ENCODE results near the gene PKHD1.
"Not testable (repeated sequence)": the region's sequence is repeated elsewhere in the genome, so short reads cannot be mapped to it uniquely, and the experiment has no call there.

Gene PKHD1

DNA sequence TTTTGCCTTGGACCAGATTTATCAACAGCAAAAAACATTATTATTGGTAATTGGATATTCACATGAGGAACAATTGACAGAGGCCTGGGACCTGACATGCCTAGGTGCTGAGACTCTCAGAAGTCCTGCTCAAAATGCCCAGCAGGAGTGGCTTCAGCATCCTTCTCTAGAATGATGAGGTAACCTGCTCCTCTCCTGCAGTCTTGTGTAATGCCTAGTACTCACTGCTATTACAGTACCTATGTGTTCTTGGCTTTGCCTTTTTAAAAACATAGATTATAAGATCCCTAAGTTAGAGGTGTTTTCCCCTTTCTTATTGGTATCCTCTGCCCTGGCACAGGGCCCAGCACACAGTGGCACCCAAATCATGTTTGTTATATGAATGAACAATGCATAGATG lies 230.9 kb downstream of the PKHD1 start:
- Mint-ChIP-seq H3K4me1 (no peaks in the 10 kb centered on the region), H3K9me3 (no peaks in the 10 kb centered on the region), H3K4me3 (no peak overlapping the region), H3K36me3 (no peaks in the 10 kb centered on the region), H3K27ac (no peak overlapping the region)
- DNase-seq (ENCODE audit: low spot score in 2 of 2) (no peak), ATAC-seq (no peak)

DNA sequence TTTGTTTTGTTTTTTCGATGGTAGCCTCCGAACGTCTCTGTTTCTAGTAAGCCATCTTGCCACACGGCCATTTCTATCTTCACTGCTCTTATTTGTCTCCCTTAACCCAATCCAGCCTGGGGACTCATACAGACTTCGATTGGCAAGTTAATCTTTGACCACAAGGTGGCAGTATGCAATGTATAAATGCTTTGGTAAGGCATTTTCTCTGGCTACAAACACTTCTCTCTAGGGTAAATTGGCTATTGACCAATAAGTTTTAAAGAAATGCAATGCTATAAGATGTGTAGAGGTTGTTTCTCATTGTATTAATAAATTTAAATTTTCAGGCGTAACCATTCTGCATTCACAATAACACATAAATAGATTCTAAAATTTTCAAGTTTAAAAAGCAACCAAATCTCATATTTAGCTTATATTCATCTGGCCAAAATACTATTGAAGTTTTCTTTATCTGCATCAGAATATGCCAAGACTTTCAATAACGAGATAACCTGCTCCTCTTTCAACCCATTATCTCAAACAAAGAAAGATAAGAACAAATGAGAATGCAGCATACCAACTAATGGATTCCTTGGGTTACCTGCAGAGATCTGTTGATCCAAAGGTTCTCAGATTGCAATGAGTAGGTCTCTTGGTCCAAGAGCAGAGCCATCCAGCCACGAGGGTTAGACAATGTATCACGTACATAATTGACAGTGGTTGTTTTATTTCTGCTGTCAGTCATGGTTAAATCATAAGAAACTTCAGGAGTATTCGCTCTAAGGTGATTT lies 231.9 kb downstream of the PKHD1 start:
- DNase-seq (ENCODE audit: low spot score in 2 of 2) (no peak), ATAC-seq (no peak)
- H3K9me3 Mint-ChIP-seq: no peaks in the 10 kb centered on the region

DNA sequence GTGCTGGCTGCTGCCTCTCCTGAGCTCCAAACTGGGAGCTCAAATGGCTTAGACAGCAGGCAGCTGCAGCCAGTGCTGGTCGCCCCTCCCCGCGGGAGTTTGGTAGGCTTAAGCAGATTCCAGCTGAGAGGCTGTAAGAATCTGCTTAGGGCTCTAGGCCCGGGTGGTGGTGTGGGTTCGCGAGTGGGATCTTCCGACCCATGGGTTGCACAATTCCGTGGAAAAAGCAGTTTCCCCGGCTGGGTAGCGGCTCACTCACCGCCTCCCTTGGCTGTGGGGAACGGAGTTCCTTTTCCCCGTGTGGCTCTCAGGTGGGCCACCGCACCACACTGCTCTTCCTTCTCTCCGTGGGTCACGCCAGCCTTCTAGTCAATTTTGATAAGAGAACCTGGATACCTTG lies 232.5 kb downstream of the PKHD1 start:
- Mint-ChIP-seq H3K4me3 (no peak overlapping the region), H3K9me3 (no peaks in the 10 kb centered on the region), H3K4me1 (no peaks in the 10 kb centered on the region), H3K27ac (no peak overlapping the region), H3K36me3 (no peaks in the 10 kb centered on the region)
- ATAC-seq: no peak
- no peak for DNase-seq (ENCODE audit: low spot score in 2 of 2)

More for the DNA sequence above, 231.9 kb downstream of the PKHD1 start:
- no peak overlapping the region for H3K27ac Mint-ChIP-seq
- no peak overlapping the region for H3K4me3 Mint-ChIP-seq
- no peaks in the 10 kb centered on the region for H3K4me1 Mint-ChIP-seq
- no peaks in the 10 kb centered on the region for H3K36me3 Mint-ChIP-seq

DNA sequence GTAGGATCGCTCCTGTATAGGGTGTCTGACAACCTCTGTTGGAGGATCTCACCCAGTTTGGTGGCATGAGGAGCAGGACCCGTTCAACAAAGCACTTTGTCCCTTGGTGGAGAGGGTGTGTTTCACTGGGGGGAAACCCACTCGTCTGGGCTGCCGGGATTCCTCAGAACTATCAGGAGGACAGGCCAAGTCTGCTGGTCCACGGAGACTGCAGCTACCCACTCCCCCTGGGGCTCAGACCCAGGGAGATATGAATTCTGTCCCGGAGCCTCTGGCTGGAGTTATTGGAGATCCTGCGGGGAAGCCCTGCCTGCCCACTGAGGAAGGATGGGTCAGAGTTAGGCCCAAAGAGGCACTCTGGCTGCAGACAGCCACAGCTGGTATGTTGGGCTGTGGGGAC lies 233.1 kb downstream of the PKHD1 start:
- H3K4me3 Mint-ChIP-seq: no peak overlapping the region
- no peaks in the 10 kb centered on the region for H3K4me1 Mint-ChIP-seq
- H3K27ac Mint-ChIP-seq: no peak overlapping the region
- DNase-seq (ENCODE audit: low spot score in 2 of 2) (no peak), ATAC-seq (no peak)
- H3K36me3 Mint-ChIP-seq: no peaks in the 10 kb centered on the region
- no peaks in the 10 kb centered on the region for H3K9me3 Mint-ChIP-seq

DNA sequence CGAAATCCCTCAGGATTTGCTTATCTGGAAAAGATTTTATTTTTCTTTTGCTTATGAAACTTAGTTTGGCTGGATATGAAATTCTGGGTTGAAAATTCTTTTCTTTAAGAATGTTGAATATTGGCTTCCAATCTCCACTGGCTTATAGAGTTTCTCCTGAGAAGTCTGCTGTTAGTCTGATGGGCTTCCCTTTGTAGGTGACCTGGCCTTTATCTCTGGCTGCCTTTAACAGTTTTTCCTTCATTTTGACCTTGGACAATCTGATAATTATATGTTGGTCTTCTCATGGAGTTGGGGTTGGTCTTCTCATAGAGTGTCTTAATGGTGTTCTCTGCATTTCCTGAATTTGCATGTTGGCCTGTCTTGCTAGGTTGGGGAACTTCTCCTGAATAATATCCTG lies 234.3 kb downstream of the PKHD1 start:
- H3K4me1 Mint-ChIP-seq; ATAC-seq; H3K36me3 Mint-ChIP-seq; H3K4me3 Mint-ChIP-seq; DNase-seq (ENCODE audit: low spot score in 2 of 2); H3K27ac Mint-ChIP-seq; H3K9me3 Mint-ChIP-seq: not testable (repeated sequence)

DNA sequence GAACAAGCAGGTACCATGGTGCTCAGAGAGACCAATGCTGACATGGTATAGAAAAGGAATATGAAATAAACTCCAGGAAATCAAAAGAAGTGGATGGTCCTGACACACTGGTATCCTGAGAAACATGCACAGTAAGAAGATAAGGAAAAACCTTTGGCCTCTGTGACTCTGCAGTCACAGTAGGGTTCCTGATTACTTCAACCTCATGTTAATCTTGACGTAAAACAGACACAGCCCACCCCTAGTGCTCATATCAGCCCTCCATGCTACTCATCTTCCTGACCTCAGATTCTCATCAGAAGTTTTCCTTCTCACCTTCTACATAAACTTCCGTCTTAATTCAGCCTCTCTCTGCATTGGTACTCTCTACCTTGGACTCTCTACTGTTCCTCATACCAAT lies 240.9 kb downstream of the PKHD1 start:
- Mint-ChIP-seq H3K4me3 (no peak overlapping the region), H3K9me3 (peaks cover 3% of the 10 kb centered on the region), H3K36me3 (no peaks in the 10 kb centered on the region), H3K27ac (no peak overlapping the region), H3K4me1 (no peaks in the 10 kb centered on the region)
- ATAC-seq (no peak), DNase-seq (ENCODE audit: low spot score in 2 of 2) (no peak)

DNA sequence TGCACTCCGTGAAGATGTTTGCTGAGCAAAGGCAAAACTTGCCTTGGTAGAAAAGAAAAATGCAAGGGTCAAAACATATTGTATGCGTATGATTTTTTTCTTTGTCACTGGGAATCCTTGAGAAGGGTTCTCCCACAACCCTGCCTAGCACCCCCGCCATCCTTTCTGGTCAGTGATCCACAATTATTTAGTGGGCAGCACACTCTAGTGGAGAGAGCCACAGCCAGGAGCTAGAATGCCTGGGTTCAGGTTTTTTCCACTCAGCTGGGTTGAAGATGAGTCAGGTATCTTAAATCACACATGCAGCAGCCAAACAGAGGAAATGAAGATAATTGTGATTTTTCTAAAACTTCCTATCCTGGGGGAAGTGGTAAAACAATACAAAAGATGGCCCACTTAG lies 243.1 kb downstream of the PKHD1 start:
- Mint-ChIP-seq H3K4me3 (no peak overlapping the region), H3K27ac (no peak overlapping the region)
- no peak for DNase-seq (ENCODE audit: low spot score in 2 of 2)

DNA sequence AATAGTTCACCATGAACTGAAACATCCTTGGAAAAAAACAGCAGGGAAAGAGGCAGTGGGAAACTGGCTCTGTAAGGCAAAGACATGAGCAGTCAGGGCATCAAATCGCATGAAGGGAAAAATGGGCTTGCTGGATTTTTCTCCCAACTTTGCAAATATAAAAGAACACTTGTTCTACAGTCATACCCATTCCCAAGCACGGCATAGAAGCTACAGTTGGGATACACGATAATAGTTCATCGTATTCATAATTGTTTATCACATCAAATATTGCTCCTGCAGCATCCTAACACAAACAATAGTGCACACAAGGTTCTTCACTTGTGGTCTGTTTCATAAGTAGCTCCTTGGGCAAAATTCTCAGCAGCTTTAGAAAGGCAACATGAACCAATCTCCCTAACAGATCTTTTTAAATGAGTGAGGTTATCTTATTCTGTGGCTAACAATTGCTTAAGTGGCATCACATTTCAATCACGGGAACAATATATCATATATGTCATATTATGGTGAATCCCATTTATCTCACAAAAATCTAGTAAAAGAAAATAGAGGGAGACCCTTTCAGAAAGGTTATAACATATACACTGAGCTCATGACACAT lies 243.9 kb downstream of the PKHD1 start:
- H3K36me3 Mint-ChIP-seq: no peaks in the 10 kb centered on the region
- H3K4me1 Mint-ChIP-seq: no peaks in the 10 kb centered on the region
- H3K9me3 Mint-ChIP-seq: peaks cover 2% of the 10 kb centered on the region
- no peak for ATAC-seq
- DNase-seq (ENCODE audit: low spot score in 2 of 2): no peak
- H3K27ac Mint-ChIP-seq: no peak overlapping the region
- no peak overlapping the region for H3K4me3 Mint-ChIP-seq

More for the DNA sequence above, 243.1 kb downstream of the PKHD1 start:
- Mint-ChIP-seq H3K9me3 (peaks cover 3% of the 10 kb centered on the region), H3K4me1 (no peaks in the 10 kb centered on the region), H3K36me3 (no peaks in the 10 kb centered on the region)
- no peak for ATAC-seq

DNA sequence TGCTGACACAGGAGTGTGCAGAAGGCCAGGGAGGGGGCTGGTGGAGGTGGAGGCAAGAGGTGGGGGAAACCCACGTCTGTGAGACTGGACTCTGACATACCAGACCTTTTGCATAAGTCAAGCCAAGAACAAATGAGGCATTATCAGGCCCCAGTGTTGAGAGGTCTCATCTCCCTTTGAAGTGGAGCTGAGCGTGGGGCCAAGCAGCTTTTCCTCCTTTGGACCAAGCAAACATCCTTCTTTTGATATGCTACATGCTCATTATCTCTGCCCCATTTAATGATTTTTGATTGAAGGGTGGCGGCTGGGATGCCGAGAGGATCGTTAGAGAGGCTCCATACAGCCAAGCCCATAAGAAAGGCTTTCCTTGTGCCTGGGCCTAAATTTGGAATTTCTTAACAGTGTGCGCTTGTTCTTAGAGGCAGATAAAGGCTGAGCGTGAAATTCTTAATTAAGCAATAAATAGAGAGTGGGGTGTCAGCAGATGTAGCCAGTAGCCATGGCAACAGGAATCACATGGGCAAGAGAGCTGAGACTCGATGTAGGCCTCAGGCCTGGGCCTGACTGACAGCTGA lies 244.5 kb downstream of the PKHD1 start:
- no peaks in the 10 kb centered on the region for H3K36me3 Mint-ChIP-seq
- no peaks in the 10 kb centered on the region for H3K4me1 Mint-ChIP-seq
- no peak overlapping the region for H3K4me3 Mint-ChIP-seq
- no peak overlapping the region for H3K27ac Mint-ChIP-seq
- H3K9me3 Mint-ChIP-seq: no peaks in the 10 kb centered on the region
- no peak for DNase-seq (ENCODE audit: low spot score in 2 of 2)
- no peak for ATAC-seq

DNA sequence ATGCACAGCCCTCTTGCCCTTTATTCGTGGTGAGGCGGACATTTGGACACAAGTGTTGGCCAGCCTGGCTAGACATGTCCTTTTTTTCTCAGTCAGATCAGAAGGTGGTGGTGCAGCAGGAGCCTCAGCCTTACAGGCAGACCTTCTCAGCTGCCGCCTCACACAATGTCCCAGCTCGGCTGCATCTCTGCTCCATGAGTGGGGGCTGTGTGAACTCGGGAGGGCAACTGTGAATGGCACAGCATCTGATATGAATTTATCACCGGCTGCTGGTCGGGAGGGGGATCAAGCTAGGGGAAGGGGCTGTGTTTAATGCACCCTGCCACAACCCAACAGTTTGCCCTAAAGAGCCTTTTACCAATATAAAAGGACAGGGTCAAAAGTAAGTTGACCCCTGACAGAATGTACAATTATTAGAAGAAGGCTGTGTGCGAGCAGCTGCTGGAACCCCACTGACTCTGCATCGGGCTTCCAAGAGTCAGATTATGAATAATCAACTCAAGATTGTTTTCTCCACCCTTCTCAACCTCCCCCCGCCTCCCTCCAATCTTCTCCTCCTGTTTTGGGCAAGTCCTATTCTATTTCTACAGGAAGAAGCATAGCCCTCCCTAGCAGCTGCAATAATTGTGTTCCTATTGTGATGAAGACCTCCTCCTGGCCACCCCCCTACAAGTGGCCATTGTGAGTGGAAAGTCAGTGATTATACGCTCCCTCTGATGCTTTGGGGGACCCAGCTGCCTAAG lies 245.2 kb downstream of the PKHD1 start:
- Mint-ChIP-seq H3K9me3 (no peaks in the 10 kb centered on the region), H3K4me3 (no peak overlapping the region), H3K36me3 (no peaks in the 10 kb centered on the region), H3K4me1 (no peaks in the 10 kb centered on the region), H3K27ac (no peak overlapping the region)
- ATAC-seq (no peak), DNase-seq (ENCODE audit: low spot score in 2 of 2) (no peak)

DNA sequence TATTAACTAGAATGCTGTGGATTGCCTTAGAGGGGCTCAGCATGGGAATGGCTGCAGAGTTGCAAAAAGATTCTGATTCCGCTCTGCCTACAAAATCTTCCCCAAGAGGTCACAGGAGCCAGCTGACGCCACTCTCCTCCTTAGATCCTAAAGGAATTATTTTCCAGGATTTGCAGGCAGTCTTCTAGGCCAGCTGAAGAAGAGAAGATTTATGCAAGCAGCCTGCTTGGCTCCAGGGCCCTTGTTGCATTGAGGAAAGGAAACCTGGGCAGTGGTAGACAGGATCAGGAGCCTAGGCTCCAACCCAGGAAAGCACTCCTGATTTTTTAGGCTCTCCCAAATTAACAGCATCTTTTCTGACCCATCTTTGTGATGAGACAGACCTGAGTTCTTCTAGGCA lies 245.8 kb downstream of the PKHD1 start:
- Mint-ChIP-seq H3K27ac (no peak overlapping the region), H3K36me3 (no peaks in the 10 kb centered on the region), H3K4me1 (no peaks in the 10 kb centered on the region), H3K9me3 (no peaks in the 10 kb centered on the region), H3K4me3 (no peak overlapping the region)
- DNase-seq (ENCODE audit: low spot score in 2 of 2) (no peak), ATAC-seq (no peak)

DNA sequence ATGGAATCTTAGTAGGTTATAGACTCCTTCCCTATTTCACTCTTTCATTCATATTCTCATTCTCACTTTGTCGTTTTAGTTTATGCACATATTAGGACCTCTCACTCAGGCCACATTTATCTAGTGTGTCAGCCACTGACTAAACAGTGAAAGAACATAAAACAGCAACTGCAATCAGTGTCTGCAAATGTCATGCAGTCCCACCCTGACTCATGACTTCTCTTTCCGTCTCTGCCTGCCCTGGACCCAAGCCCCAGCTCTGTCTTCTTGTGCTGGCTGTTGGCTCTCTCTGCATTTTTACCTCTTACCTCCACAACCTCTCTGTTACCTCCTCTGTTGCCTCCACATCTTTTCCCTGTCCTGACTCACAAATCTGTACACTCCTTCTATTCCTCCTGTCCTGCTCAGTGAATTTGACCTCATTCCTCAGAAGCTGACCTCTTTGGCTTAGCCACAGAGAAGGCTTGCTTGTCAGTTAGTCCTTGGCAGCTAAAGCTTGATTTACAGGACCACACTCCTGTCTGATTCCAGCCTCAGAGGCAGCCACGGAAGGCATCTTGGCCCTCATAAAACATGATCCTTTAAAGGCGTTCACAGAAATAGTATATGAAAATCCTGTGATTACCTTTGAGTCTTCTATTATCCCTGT lies 247.6 kb downstream of the PKHD1 start:
- Mint-ChIP-seq H3K9me3 (no peaks in the 10 kb centered on the region), H3K4me3 (no peak overlapping the region), H3K4me1 (no peaks in the 10 kb centered on the region), H3K27ac (no peak overlapping the region), H3K36me3 (no peaks in the 10 kb centered on the region)
- ATAC-seq: no peak
- no peak for DNase-seq (ENCODE audit: low spot score in 2 of 2)

DNA sequence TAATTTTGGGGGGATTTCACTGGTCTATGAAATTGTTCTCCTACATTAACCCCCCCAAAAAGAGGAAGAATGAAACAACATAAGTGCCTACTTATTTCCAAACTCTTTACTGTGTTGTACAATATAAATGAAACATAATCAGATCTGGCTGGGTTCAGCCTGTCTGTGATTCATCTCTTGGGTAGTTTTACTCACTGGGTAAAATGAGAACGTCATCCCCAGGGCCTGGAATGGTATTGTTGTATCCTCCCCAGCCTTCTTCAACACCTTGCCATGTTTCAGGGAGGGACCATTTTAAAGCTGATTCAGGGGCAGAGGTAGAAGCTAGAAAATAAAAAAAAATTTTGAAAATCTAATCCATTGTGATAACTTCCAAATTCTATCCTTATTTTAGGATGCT lies 256.7 kb downstream of the PKHD1 start:
- ATAC-seq (no peak), DNase-seq (ENCODE audit: low spot score in 2 of 2) (no peak)
- no peak overlapping the region for H3K4me3 Mint-ChIP-seq
- H3K36me3 Mint-ChIP-seq: no peaks in the 10 kb centered on the region
- no peaks in the 10 kb centered on the region for H3K4me1 Mint-ChIP-seq
- peaks cover 2% of the 10 kb centered on the region for H3K9me3 Mint-ChIP-seq
- H3K27ac Mint-ChIP-seq: no peak overlapping the region

DNA sequence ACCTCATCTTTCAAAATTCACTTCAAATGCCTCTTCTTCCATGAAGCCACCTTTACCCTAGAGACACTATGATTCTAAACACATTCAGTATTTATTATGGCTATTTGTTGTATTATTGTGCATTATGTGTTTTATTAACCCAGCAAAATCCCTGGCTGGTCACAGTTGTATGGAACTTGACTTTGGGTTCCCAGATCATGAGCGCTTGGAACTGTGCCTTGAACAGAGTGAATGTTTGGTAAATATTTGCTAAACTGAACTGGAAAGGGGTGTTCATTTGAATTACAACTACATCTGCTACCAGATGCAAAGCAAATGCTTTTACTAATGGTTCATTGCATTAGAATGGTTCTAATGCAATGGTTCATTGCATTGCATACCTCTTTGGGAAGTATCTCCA lies 259.8 kb downstream of the PKHD1 start:
- Mint-ChIP-seq H3K4me1 (no peaks in the 10 kb centered on the region), H3K4me3 (no peak overlapping the region), H3K36me3 (no peaks in the 10 kb centered on the region), H3K27ac (no peak overlapping the region), H3K9me3 (peaks cover 2% of the 10 kb centered on the region)
- ATAC-seq (no peak), DNase-seq (ENCODE audit: low spot score in 2 of 2) (no peak)

DNA sequence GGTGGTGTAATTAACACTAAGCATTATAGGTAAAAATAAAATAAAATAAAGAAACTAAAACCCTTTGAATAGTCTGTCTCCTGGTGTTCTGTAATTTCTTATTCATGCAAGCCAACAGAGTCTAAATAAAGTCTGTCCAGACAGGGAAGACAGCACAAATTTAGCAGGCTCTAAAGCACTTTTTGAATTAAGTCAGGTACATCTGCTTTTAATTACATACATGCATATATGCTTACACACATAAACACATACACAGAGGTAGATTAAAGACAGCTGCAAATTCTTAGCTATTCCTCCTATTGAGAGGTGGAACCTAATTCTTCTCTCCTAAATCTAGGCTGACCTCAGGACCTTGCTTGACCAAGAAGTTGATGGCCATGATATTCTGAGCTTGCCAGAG lies 262.5 kb downstream of the PKHD1 start:
- no peak for ATAC-seq
- peaks cover 2% of the 10 kb centered on the region for H3K9me3 Mint-ChIP-seq
- DNase-seq (ENCODE audit: low spot score in 2 of 2): no peak
- H3K4me3 Mint-ChIP-seq: no peak overlapping the region
- no peak overlapping the region for H3K27ac Mint-ChIP-seq
- H3K36me3 Mint-ChIP-seq: no peaks in the 10 kb centered on the region
- H3K4me1 Mint-ChIP-seq: no peaks in the 10 kb centered on the region
